ENCODE measurements around the gene CFAP58.
"Not testable (repeated sequence)": the region's sequence is repeated elsewhere in the genome, so short reads cannot be mapped to it uniquely, and the experiment has no call there.

CFAP58 gene

DNA sequence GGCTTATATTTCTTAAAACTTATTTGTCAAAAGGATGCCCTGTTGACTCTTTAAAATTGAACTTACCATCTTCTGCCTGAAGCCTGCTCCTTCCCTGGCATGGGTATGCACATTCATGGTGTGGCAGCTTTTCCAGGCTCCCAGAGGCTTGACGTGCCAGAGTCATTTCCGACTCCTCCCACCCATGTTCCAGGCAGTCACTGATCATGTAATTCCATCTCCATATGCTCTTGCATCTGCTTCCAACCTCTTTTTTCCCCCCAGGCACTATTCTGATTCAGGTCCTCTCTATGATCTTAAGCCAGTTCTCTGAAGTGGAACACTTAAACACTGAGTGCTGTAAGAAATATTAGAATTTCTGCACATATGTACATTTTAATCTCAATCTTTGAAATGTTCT is 82.2 kb downstream of the CFAP58 start:
- no peak for DNase-seq (ENCODE audit: low spot score)

GRCh38 chr10:104437226-104437625 is 83.6 kb downstream of the CFAP58 start:
- DNase-seq (ENCODE audit: low spot score), result no peak

- DNase-seq (ENCODE audit: low spot score), result no peak
These were observed 86.6 kb downstream of the CFAP58 start for GRCh38 chr10:104440221-104440620.

- no peak for DNase-seq (ENCODE audit: low spot score)
These were observed 87.8 kb downstream of the CFAP58 start for GRCh38 chr10:104441329-104442000.

GRCh38 chr10:104445359-104445758 is 91.7 kb downstream of the CFAP58 start:
- peak; percentile 78 for DNase-seq (ENCODE audit: low spot score)

DNA sequence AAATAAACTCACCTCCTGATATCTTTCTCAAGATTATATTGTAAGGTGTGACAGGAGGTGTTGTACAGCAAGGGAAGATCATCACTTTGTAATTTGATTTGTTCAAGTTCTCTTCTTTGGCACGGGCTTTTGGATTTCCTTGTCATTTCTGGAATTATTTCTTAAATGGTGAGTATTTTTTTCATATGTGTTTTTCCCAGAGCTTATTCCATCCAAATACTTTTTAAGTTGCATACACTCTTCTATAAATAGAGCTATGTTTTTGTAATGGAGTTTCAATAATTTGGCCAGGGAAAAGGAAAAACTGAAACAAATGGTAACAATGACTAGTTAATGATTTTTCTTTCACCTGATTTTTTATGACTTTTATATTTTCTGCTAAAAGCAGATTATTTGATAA is 92.5 kb downstream of the CFAP58 start:
- no peak for DNase-seq (ENCODE audit: low spot score)

DNA sequence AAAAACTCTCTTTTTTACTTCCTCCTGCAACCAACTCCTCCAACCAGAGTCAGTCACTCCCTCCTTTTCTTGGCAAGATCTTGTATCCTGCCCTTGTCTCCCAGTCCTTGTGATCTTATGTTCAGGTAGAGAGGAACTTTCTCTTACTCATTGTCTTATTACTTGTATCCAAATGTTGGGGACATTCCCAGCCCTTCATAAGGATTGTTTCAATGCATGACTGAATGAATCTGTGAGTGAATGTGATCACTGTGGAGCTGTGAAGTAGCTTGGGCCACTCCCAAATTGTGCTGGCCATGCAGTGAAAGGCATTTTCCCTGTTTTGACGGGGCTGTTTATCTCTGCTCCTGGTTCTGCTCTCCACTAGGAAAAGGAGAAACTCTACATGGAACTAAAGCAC is 93.7 kb downstream of the CFAP58 start:
- no peak for DNase-seq (ENCODE audit: low spot score)

DNA sequence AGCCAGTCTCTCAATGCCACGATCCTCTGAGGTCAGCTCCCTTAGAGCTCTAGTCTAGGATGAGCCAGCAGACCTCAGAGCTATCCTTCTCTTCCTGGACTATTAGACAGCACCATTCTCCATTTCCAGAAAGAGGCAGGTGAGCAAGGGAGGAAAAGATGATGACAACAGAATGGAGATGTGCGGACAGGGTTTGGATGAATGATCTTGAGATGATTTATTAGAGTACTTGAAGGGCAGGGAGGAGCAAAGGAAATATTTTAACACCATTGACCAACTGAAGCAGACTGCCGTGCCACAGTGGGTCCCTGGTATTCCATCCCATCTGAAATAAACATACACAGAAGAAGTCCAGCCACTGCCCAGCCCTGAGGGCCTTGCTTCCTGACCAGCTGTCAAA is 94.3 kb downstream of the CFAP58 start:
- no peak for DNase-seq (ENCODE audit: low spot score)

- DNase-seq (ENCODE audit: low spot score), result no peak
These were observed 95.8 kb downstream of the CFAP58 start for GRCh38 chr10:104449391-104449790.

DNA sequence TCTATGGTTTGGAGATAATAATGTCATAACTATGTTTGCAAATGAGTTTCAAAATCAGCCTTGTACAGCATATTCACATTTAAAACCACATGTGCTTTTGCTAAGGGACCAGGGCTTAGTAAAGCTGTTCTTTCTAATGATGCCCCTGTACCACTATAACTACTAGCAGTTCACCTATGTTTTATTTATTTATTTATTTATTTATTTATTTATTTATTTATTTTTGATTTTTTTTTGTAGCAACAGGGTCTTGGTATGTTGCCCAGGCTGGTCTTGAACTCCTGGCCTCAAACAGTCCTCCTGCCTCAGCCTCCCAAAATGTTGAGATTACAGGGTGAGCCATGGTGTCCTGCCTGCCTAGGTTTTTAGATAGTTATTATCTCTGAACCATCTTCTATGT is 96.9 kb downstream of the CFAP58 start:
- no peak for DNase-seq (ENCODE audit: low spot score)

- no peak for DNase-seq (ENCODE audit: low spot score)
These were observed 97.3 kb downstream of the CFAP58 start for GRCh38 chr10:104450954-104451353.

GRCh38 chr10:104452977-104453376 is 99.3 kb downstream of the CFAP58 start:
- no peak for DNase-seq (ENCODE audit: low spot score)

- DNase-seq (ENCODE audit: low spot score), result no peak
These were observed 103.3 kb downstream of the CFAP58 start for GRCh38 chr10:104456802-104457542.

GRCh38 chr10:104457543-104457828 is 103.9 kb downstream of the CFAP58 start:
- DNase-seq (ENCODE audit: low spot score), result no peak

DNA sequence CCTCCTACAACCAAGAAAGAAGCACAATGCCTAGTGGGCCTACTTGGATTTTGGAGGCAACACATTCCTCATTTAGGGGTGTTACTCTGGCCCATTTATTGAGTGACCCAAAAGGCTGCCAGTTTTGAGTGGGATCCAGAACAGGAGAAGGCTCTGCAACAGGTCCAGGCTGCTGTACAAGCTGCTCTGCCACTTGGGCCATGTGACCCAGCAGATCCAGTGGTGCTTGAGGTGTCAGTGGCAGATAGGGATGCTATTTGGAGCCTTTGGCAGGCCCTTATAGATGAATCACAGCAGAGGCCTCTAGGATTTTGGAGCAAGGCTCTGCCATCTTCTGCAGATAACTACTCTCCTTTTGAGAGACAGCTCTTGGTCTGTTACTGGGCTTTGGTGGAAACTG is 111.9 kb downstream of the CFAP58 start:
- not testable (repeated sequence) for DNase-seq (ENCODE audit: low spot score)

GRCh38 chr10:104468818-104469217 is 115.2 kb downstream of the CFAP58 start:
- not testable (repeated sequence) for DNase-seq (ENCODE audit: low spot score)

DNA sequence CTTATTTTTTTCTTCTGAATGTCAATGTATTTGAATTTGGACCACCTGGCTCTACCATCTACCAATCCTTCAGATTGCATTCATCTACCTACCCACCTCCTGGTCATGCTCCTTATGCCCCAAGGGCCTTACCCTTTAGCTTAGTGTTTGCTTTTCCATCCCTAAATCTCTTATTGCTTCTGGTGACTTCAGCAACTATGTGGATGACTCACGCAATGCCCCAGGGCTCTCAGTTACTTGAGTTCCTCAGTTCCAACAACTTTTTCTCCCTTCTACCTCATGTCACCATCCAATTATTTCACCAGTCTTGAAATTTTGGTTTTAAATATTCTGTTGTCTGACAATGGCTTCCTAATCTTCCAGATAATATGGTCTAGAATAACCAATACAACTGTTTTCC is 118.9 kb downstream of the CFAP58 start:
- no peak for DNase-seq (ENCODE audit: low spot score)

DNA sequence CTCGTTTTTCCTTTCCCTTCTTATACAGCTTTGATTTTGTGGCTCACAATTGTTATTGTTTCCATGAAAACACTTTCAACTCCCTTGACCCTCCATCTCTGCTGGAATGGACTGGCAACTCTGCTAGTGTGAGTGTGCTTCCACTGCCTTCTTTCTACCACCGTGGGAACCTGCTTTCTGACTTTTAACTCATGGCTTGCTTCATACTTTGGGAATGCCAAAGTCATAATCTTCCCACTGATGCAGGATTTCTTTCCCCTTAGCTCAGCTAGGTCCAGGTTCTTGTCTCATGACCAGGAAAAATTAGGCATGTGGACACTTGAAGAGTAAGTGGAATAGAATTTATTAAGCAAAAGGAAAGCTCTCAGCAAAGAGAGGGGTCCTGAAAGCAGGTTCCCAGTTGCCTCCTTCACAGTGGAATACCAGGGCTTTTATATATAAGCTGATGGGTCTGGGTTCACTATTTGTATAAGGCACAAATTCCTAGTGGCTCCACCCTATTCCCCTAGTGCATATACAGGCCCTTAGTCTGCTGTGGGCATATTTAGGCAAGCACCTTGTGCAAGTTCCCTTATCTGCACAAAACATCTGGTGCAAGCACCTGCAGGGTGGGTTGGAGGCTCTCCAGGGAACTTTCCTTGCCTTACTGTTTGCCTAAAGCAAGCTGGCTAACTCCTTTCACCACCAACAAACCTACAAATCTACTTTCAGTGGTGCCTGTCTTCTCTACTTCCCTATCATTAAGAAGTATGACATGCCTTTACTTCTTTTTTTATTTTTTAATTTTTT is 119.5 kb downstream of the CFAP58 start:
- no peak for DNase-seq (ENCODE audit: low spot score)

- DNase-seq (ENCODE audit: low spot score), result peak; percentile 43
These were observed 124.7 kb downstream of the CFAP58 start for GRCh38 chr10:104478380-104478779.

GRCh38 chr10:104479906-104480593 is 126.4 kb downstream of the CFAP58 start:
- no peak for DNase-seq (ENCODE audit: low spot score)

DNA sequence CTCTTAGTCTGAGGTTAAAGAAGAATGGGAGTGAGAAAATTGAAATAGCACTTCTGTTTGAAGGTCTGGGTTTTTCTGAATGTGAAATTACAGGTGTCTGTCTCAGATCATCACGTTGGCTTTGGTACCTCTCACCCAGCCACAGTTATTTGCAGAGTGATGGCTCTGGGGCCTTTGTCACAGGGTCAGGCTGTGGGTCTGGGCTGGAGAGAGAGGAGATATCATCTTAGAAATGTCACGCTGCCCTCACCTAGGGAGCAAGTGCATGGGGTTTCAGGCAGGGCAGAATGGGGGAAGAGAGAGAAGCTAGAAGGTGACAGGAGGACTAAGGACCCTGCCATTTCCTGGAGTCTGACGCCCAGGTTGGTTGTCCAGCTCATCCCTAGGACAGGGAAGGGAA is 127.2 kb downstream of the CFAP58 start:
- DNase-seq (ENCODE audit: low spot score), result no peak

GRCh38 chr10:104483582-104483981 is 129.9 kb downstream of the CFAP58 start:
- no peak for DNase-seq (ENCODE audit: low spot score)

DNA sequence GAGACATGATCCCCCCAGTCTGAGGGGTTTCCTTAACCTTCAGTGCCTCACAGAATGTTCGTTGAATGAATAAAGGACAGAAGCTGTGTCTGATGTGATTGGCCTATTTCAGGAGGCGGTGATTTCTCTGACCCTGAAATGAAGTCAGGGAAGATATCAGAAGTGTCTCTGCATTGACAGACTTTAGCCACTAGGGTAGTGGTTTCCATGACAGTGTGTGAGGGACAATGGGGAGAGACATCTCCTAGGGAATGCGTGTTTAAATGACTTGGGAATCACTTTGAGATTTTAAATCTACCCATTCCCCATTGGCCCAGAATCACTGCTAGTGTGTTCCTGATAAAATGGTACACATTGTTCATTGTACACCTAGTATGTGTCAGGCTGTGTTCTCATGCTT is 132.0 kb downstream of the CFAP58 start:
- DNase-seq (ENCODE audit: low spot score), result no peak
